GM23338 (cell line): Measurements from ENCODE around the gene TRIO.

Experiments used
- CREB1 ChIP-seq: fragments of 250-450 bp; sonication (Bioruptor Pico); IDR thresholded peaks from 2 replicates; pipeline ENCODE4 v1.5.0; 2020; ENCODE audit warnings: low read depth, mild to moderate bottlenecking, moderate library complexity
- CTCF ChIP-seq, 2 experiments: fragments of 200-600 bp in 1 of 2; sonication (generic) in 1 of 2; conservative IDR thresholded peaks; 2 replicates each; pipeline versions ENCODE4 v1.5.1 to v1.6.1; 2016 to 2017; ENCODE audit warnings: antibody characterized with exemption in 2 of 2, low read depth in 2 of 2, mild to moderate bottlenecking in 2 of 2, moderate library complexity in 1 of 2
- ETS1 ChIP-seq: IDR thresholded peaks from 2 replicates; pipeline ENCODE4 v1.6.1; 2016; ENCODE audit warnings: antibody characterized with exemption
- EZH2 ChIP-seq: fragments of 200-600 bp; sonication (generic); IDR thresholded peaks from one replicate; pipeline ENCODE4 v1.8.0; 2017; ENCODE audit warnings: antibody characterized with exemption, mild to moderate bottlenecking, low read depth; ENCODE audit not compliant: unreplicated experiment
- EZH2phosphoT487 ChIP-seq: fragments of 200-600 bp; sonication (generic); IDR thresholded peaks from one replicate; pipeline ENCODE4 v1.8.1; 2018; ENCODE audit warnings: antibody characterized with exemption; ENCODE audit not compliant: unreplicated experiment
- JUNB ChIP-seq: IDR thresholded peaks from one replicate; pipeline ENCODE4 v1.6.1; 2016; ENCODE audit warnings: antibody characterized with exemption; ENCODE audit not compliant: unreplicated experiment
- NANOG ChIP-seq: IDR thresholded peaks from 2 replicates; pipeline ENCODE4 v1.6.1; 2016; ENCODE audit warnings: antibody characterized with exemption, borderline replicate concordance
- POLR2AphosphoS5 ChIP-seq: IDR thresholded peaks from 2 replicates; pipeline ENCODE4 v1.6.1; 2016; ENCODE audit warnings: antibody characterized with exemption, low read depth
- REST ChIP-seq: IDR thresholded peaks from one replicate; pipeline ENCODE4 v1.6.1; 2018; ENCODE audit warnings: antibody characterized with exemption; ENCODE audit not compliant: unreplicated experiment
- STAT1 ChIP-seq: IDR thresholded peaks from one replicate; pipeline ENCODE4 v1.6.1; 2016; ENCODE audit warnings: antibody characterized with exemption; ENCODE audit not compliant: unreplicated experiment

- TF ChIP-seq CTCF (conservative IDR thresholded peaks at IDR 0.05; ENCODE audit: low read depth in 2 of 2) (no peak), CREB1 (CRISPR knock-in tag) (no peak), POLR2AphosphoS5 (no peak), EZH2phosphoT487 (no peak), EZH2 (no peak), STAT1 (no peak), REST (no peak), ETS1 (no peak), NANOG (no peak), JUNB (no peak)
These were observed 141.4 kb downstream of the TRIO start for GRCh38 chr5:14284392-14285148.
